H9 (cell line): ENCODE data around the gene MACROD1. TPM values are rescaled to one million over a fixed set of nuclear protein-coding genes. Genes with fewer than 3 reads are reported as not detected.

Experiments used
- DNase-seq: peaks from one replicate; pipeline ENCODE4 v3.0.0-alpha.2; 2017
- H2AFZ ChIP-seq: one replicate; pipeline ENCODE4 v1.6.1; 2013; ENCODE audit warnings: mild to moderate bottlenecking, low read length, control low read depth, moderate library complexity
- H2AK5ac ChIP-seq: 2 replicates; pipeline ENCODE4 v1.6.1; 2013; ENCODE audit warnings: low read length, control low read depth, mixed read lengths; ENCODE audit not compliant: insufficient read length
- H2BK120ac ChIP-seq: one replicate; pipeline ENCODE4 v1.6.1; 2013; ENCODE audit warnings: low read depth, mild to moderate bottlenecking, low read length, control low read depth, inconsistent platforms; ENCODE audit not compliant: poor library complexity, severe bottlenecking
- H2BK12ac ChIP-seq: 2 replicates; pipeline ENCODE4 v1.6.1; 2013; ENCODE audit warnings: low read length, control low read depth, mixed read lengths, low read depth; ENCODE audit not compliant: insufficient read length
- H2BK15ac ChIP-seq: 2 replicates; pipeline ENCODE4 v1.6.1; 2013; ENCODE audit warnings: low read depth, low read length, control low read depth
- H2BK20ac ChIP-seq: one replicate; pipeline ENCODE4 v1.6.1; 2013; ENCODE audit warnings: low read depth, mild to moderate bottlenecking, low read length, control low read depth, inconsistent platforms; ENCODE audit not compliant: poor library complexity, severe bottlenecking
- H2BK5ac ChIP-seq: 2 replicates; pipeline ENCODE4 v1.6.1; 2013; ENCODE audit warnings: low read length, control low read depth, mixed read lengths; ENCODE audit not compliant: insufficient read length
- H3K14ac ChIP-seq: 2 replicates; pipeline ENCODE4 v1.6.1; 2013; ENCODE audit warnings: low read length, control low read depth; ENCODE audit not compliant: insufficient read depth
- H3K18ac ChIP-seq: 2 replicates; pipeline ENCODE4 v1.6.1; 2013; ENCODE audit warnings: low read depth, mild to moderate bottlenecking, mixed read lengths, low read length, control low read depth; ENCODE audit not compliant: insufficient read length
- H3K23ac ChIP-seq: 2 replicates; pipeline ENCODE4 v1.6.1; 2013; ENCODE audit warnings: low read length, control low read depth, mixed read lengths, low read depth; ENCODE audit not compliant: insufficient read length
- H3K23me2 ChIP-seq: 2 replicates; pipeline ENCODE4 v1.6.1; 2013; ENCODE audit warnings: low read depth, mild to moderate bottlenecking, mixed read lengths, low read length, control low read depth; ENCODE audit not compliant: insufficient read length, poor library complexity, severe bottlenecking
- H3K27ac ChIP-seq: 2 replicates; pipeline ENCODE4 v1.5.1; 2013; ENCODE audit warnings: low read length, control low read depth, mixed read lengths, low read depth; ENCODE audit not compliant: insufficient read length
- H3K27me3 ChIP-seq: 2 replicates; pipeline ENCODE4 v1.6.1; 2013; ENCODE audit warnings: low read length, control low read depth, inconsistent platforms; ENCODE audit not compliant: insufficient read depth
- H3K4ac ChIP-seq: 2 replicates; pipeline ENCODE4 v1.6.1; 2013; ENCODE audit warnings: low read depth, mild to moderate bottlenecking, control low read depth, inconsistent platforms, low read length, moderate library complexity
- H3K4me1 ChIP-seq: 2 replicates; pipeline ENCODE4 v1.6.1; 2013; ENCODE audit warnings: low read length, control low read depth, inconsistent platforms; ENCODE audit not compliant: insufficient read depth
- H3K4me2 ChIP-seq: 2 replicates; pipeline ENCODE4 v1.6.1; 2013; ENCODE audit warnings: low read length, control low read depth, mixed read lengths; ENCODE audit not compliant: insufficient read length, insufficient read depth
- H3K56ac ChIP-seq: 2 replicates; pipeline ENCODE4 v1.6.1; 2013; ENCODE audit warnings: low read depth, mild to moderate bottlenecking, mixed read lengths, low read length, control low read depth; ENCODE audit not compliant: insufficient read length
- H3K79me1 ChIP-seq: 2 replicates; pipeline ENCODE4 v1.6.1; 2013; ENCODE audit warnings: low read depth, mild to moderate bottlenecking, moderate library complexity, low read length, control low read depth, inconsistent platforms; ENCODE audit not compliant: insufficient read depth, poor library complexity, severe bottlenecking
- H3K79me2 ChIP-seq: 2 replicates; pipeline ENCODE4 v1.6.1; 2013; ENCODE audit warnings: low read length, control low read depth, inconsistent platforms; ENCODE audit not compliant: insufficient read depth
- H3K9ac ChIP-seq: 2 replicates; pipeline ENCODE4 v1.6.1; 2013; ENCODE audit warnings: low read length, control low read depth, mixed read lengths; ENCODE audit not compliant: insufficient read length; ENCODE audit errors: extremely low read depth
- H3K9me3 ChIP-seq: one replicate; pipeline ENCODE4 v1.6.1; 2013; ENCODE audit warnings: low read depth, low read length, inconsistent platforms; ENCODE audit not compliant: control insufficient read depth
- H3T11ph ChIP-seq: one replicate; pipeline ENCODE4 v1.6.1; 2013; ENCODE audit warnings: mild to moderate bottlenecking, low read length, control low read depth, inconsistent platforms
- H4K20me1 ChIP-seq: one replicate; pipeline ENCODE4 v1.6.1; 2013; ENCODE audit not compliant: control insufficient read depth, insufficient read length, insufficient read depth
- H4K5ac ChIP-seq: 2 replicates; pipeline ENCODE4 v1.6.1; 2013; ENCODE audit warnings: low read depth, mild to moderate bottlenecking, mixed read lengths, low read length, control low read depth; ENCODE audit not compliant: insufficient read length
- H4K8ac ChIP-seq: replicated peaks from 2 replicates; pipeline ENCODE4 v1.6.1; 2013; ENCODE audit warnings: low read length, control low read depth, mixed read lengths, low read depth; ENCODE audit not compliant: insufficient read length
- H4K91ac ChIP-seq: 2 replicates; pipeline ENCODE4 v1.6.1; 2013; ENCODE audit warnings: low read depth, mild to moderate bottlenecking, moderate library complexity, mixed read lengths, low read length, control low read depth; ENCODE audit not compliant: insufficient read length
- H3K27ac Mint-ChIP-seq, 3 experiments: 2 replicates in 2 of 3; 3 replicates in 1 of 3; pipeline ENCODE4 v1.8.0; 2020 to 2021; ENCODE audit warnings: mixed read lengths in 3 of 3, mild to moderate bottlenecking in 1 of 3, moderate library complexity in 1 of 3
- H3K27me3 Mint-ChIP-seq: 2 replicates; pipeline ENCODE4 v1.8.0; 2021; ENCODE audit warnings: low read depth, mild to moderate bottlenecking, moderate library complexity, mixed read lengths
- H3K36me3 Mint-ChIP-seq, 3 experiments: 2 replicates in 2 of 3; 3 replicates in 1 of 3; pipeline ENCODE4 v1.8.0; 2020 to 2021; ENCODE audit warnings: low read depth in 3 of 3, mixed read lengths in 3 of 3; ENCODE audit not compliant: insufficient read depth in 1 of 3
- H3K4me1 Mint-ChIP-seq, 2 experiments: 2 replicates each; pipeline ENCODE4 v1.8.0; 2020; ENCODE audit warnings: mixed read lengths in 2 of 2
- H3K4me3 Mint-ChIP-seq, 2 experiments: 2 replicates in 1 of 2; 3 replicates in 1 of 2; pipeline ENCODE4 v1.8.0; 2020 to 2021; ENCODE audit warnings: mild to moderate bottlenecking in 2 of 2, mixed read lengths in 2 of 2, moderate library complexity in 1 of 2
- H3K9me3 Mint-ChIP-seq, 2 experiments: 2 replicates in 1 of 2; 3 replicates in 1 of 2; pipeline ENCODE4 v1.8.0; 2020; ENCODE audit warnings: mild to moderate bottlenecking in 2 of 2, mixed read lengths in 2 of 2, moderate library complexity in 1 of 2
- WGBS: extraction: QIAGEN DNeasy Blood & Tissue Kit; methylation state at CpG from one replicate; pipeline ENCODE4 v1.1.7; 2013; ENCODE audit warnings: missing lambda C conversion rate, low lambda C conversion rate, mixed read lengths; ENCODE audit not compliant: insufficient read length; ENCODE audit errors: extremely low coverage; 5-methylcytosine and 5-hydroxymethylcytosine counted together
- total RNA-seq: library from RNA; stranded (reverse); gene quantifications from 2 replicates; pipeline ENCODE4 v1.2.1, GENCODE V29; 2021
- TF ChIP-seq, protein P1 (sequence below): fragments of 200-600 bp; sonication (generic); conservative IDR thresholded peaks from 3 replicates; pipeline ENCODE4 v1.8.0; 2021; ENCODE audit warnings: antibody characterized with exemption, mild to moderate bottlenecking

The MACROD1 gene
- total RNA-seq, 1 experiment from 2014 or later: 21.2 TPM

DNA sequence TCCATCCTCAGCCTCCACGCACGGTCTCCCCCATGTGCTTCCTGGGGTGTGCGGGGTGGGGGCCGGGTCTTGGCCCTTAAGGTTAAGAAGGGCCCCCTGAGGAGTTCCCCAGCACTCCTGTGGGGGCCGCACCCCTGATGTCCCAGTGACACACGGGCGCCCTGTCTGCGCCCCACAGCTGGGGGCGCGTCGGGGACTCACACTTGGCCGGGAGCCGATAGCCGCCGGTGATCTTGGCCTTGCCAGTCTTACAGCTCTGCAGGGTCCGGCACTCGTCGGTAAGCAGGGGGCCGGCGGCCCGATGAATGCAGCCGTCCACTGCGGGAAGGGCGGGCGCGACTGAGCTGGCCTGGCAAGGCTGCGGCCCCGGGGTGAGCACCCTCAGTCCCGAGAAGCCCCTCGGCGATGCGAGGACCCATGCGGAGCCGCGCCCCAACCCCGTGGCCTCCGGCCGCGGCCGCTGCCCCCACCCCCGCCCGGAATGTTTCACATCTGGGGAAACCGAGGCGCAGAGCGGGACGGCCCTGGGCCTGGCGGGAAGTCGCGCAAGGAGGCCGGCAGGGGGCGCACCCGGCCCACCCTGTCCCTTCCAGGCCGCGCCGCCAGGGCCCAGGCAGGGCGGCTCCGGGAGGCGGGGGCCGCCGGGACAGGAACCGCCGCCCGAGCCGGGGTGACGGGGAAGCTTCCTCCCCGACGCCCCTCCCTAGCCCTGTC, 165.7 kb downstream of the MACROD1 start:
- H3K79me2 ChIP-seq: no peaks in the 10 kb centered on the region
- TF ChIP-seq, protein P1, sequence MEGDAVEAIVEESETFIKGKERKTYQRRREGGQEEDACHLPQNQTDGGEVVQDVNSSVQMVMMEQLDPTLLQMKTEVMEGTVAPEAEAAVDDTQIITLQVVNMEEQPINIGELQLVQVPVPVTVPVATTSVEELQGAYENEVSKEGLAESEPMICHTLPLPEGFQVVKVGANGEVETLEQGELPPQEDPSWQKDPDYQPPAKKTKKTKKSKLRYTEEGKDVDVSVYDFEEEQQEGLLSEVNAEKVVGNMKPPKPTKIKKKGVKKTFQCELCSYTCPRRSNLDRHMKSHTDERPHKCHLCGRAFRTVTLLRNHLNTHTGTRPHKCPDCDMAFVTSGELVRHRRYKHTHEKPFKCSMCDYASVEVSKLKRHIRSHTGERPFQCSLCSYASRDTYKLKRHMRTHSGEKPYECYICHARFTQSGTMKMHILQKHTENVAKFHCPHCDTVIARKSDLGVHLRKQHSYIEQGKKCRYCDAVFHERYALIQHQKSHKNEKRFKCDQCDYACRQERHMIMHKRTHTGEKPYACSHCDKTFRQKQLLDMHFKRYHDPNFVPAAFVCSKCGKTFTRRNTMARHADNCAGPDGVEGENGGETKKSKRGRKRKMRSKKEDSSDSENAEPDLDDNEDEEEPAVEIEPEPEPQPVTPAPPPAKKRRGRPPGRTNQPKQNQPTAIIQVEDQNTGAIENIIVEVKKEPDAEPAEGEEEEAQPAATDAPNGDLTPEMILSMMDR: peak; percentile 88
- no peak overlapping the region for H2BK12ac ChIP-seq
- DNase-seq: peak; percentile 78
- no peak overlapping the region for H4K5ac ChIP-seq
- H3K27ac Mint-ChIP-seq: no peak overlapping the region
- H3K4me2 ChIP-seq: peak overlapping the region; percentile 29
- no peak overlapping the region for H3K14ac ChIP-seq
- H2BK15ac ChIP-seq: no peak overlapping the region
- no peak overlapping the region for H2BK120ac ChIP-seq
- H2BK20ac ChIP-seq: no peak overlapping the region
- no peaks in the 10 kb centered on the region for H3K9me3 ChIP-seq
- H4K20me1 ChIP-seq: no peaks in the 10 kb centered on the region
- no peak overlapping the region for H4K8ac ChIP-seq
- no peak overlapping the region for H3T11ph ChIP-seq
- no peaks in the 10 kb centered on the region for H3K79me1 ChIP-seq
- H3K4ac ChIP-seq: no peak overlapping the region
- no peak overlapping the region for H4K91ac ChIP-seq
- no peaks in the 10 kb centered on the region for H3K4me1 ChIP-seq
- H3K4me3 Mint-ChIP-seq: peak overlapping the region; percentile 54 to 71
- H3K27me3 ChIP-seq: peaks cover 3% of the 10 kb centered on the region; the same call in 1 of the 2 replicates
- peaks cover 40% of the 10 kb centered on the region for H3K27me3 Mint-ChIP-seq
- H3K18ac ChIP-seq: no peak overlapping the region
- peaks cover 7 to 30% (median 30%) of the 10 kb centered on the region in 3 experiments for H3K36me3 Mint-ChIP-seq
- H3K9ac ChIP-seq: no peak overlapping the region
- WGBS: no CpG with 5 or more reads among the region's 67 CpGs
- no peak overlapping the region for H2AK5ac ChIP-seq
- H3K27ac ChIP-seq: no peak overlapping the region
- no peak overlapping the region for H2BK5ac ChIP-seq
- peaks cover 11% of the 10 kb centered on the region for H3K23me2 ChIP-seq
- peaks cover 7 to 19% of the 10 kb centered on the region in 2 experiments for H3K4me1 Mint-ChIP-seq
- no peak overlapping the region for H3K56ac ChIP-seq
- no peaks in the 10 kb centered on the region for H3K9me3 Mint-ChIP-seq
- no peak overlapping the region for H3K23ac ChIP-seq
- no peak overlapping the region for H2AFZ ChIP-seq
